GM12892 (cell line): Measurements from ENCODE around the gene MTX1.

ENCODE experiments used
- POLR2A ChIP-seq: IDR thresholded peaks from 2 replicates; pipeline ENCODE4 v1.6.1; 2011; ENCODE audit warnings: low read depth, low read length, control low read depth
- POLR2AphosphoS5 ChIP-seq: IDR thresholded peaks from 2 replicates; pipeline ENCODE4 v1.6.1; 2011; ENCODE audit warnings: low read depth, low read length, control low read depth

DNA sequence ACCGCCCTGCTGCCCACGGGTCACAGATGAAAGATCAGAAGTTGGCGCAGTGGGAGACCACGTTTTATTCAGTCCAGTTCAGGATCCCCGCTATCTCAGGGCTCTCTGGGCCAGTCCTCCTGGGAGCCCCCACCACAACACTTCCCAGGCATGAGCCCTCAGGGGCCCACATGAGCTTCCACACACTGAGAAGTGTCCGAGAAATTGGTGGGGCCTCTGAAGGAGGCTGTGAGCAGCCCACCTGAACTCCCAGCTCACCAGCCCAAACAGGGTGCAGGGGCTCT is 22.8 kb upstream of the MTX1 start:
- TF ChIP-seq POLR2A (no peak), POLR2AphosphoS5 (no peak)
